Neural cell (in vitro differentiated cells): ENCODE measurements around the gene KLC4. TPM values are rescaled to one million over a fixed set of nuclear protein-coding genes. Genes with fewer than 3 reads are reported as not detected.

ENCODE experiments used
- H2AFZ ChIP-seq: fragments of 200-600, 300-800 bp; sonication (generic), shearing (Covaris generic); 2 replicates; pipeline ENCODE4 v1.6.0; 2014; ENCODE audit warnings: low read depth, mild to moderate bottlenecking, antibody characterized with exemption, low read length, moderate library complexity
- H3F3A ChIP-seq: fragments of 200-600 bp; shearing (Covaris generic); 2 replicates; pipeline ENCODE4 v1.6.1; 2016; ENCODE audit warnings: mild to moderate bottlenecking, moderate library complexity, mixed read lengths, antibody characterized with exemption, low read length; ENCODE audit not compliant: insufficient read depth, poor library complexity, severe bottlenecking
- H3K27ac ChIP-seq: fragments of 200-600, 300-800 bp; sonication (generic), shearing (Covaris generic); 2 replicates; pipeline ENCODE4 v1.5.1; 2014; ENCODE audit warnings: mild to moderate bottlenecking, low read length, moderate library complexity
- H3K27me3 ChIP-seq: fragments of 300-800, 200-600 bp; sonication (generic), shearing (Covaris generic); 2 replicates; pipeline ENCODE4 v1.6.0; 2014; ENCODE audit warnings: mild to moderate bottlenecking, low read depth, low read length, moderate library complexity; ENCODE audit not compliant: insufficient read depth
- H3K36me3 ChIP-seq: fragments of 300-800, 200-600 bp; sonication (generic), shearing (Covaris generic); 2 replicates; pipeline ENCODE4 v1.5.1; 2014; ENCODE audit warnings: mild to moderate bottlenecking, antibody characterized with exemption, low read length, moderate library complexity; ENCODE audit not compliant: insufficient read depth
- H3K4me2 ChIP-seq: fragments of 300-800, 200-600 bp; sonication (generic), shearing (Covaris generic); 2 replicates; pipeline ENCODE4 v1.6.0; 2014; ENCODE audit warnings: mild to moderate bottlenecking, low read length
- H3K4me3 ChIP-seq: fragments of 300-800, 200-600 bp; sonication (generic), shearing (Covaris generic); 2 replicates; pipeline ENCODE4 v1.5.1; 2014; ENCODE audit warnings: mild to moderate bottlenecking, low read length, moderate library complexity
- H3K79me2 ChIP-seq: fragments of 200-600 bp; shearing (Covaris generic); replicated peaks from 2 replicates; pipeline ENCODE4 v1.6.0; 2014; ENCODE audit warnings: mild to moderate bottlenecking, low read length, moderate library complexity; ENCODE audit not compliant: insufficient read depth
- H3K9ac ChIP-seq: fragments of 300-800, 200-600 bp; sonication (generic), shearing (Covaris generic); 2 replicates; pipeline ENCODE4 v1.6.1; 2016; ENCODE audit warnings: mild to moderate bottlenecking, low read length, mixed read lengths
- H3K9me2 ChIP-seq: fragments of 200-600 bp; shearing (Covaris generic); 2 replicates; pipeline ENCODE4 v1.6.1; 2016; ENCODE audit warnings: mild to moderate bottlenecking, low read length, mixed read lengths; ENCODE audit not compliant: insufficient read depth
- H3K9me3 ChIP-seq: fragments of 200-600, 300-800 bp; sonication (generic), shearing (Covaris generic); 2 replicates; pipeline ENCODE4 v1.6.1; 2016; ENCODE audit warnings: mild to moderate bottlenecking, mixed run types, low read length, moderate library complexity, mixed read lengths
- H4K20me1 ChIP-seq: fragments of 200-600 bp; shearing (Covaris generic); 2 replicates; pipeline ENCODE4 v1.6.1; 2016; ENCODE audit warnings: mild to moderate bottlenecking, mixed run types; ENCODE audit not compliant: insufficient read depth
- CTCF ChIP-seq: fragments of 450-650 bp; IDR thresholded peaks from 2 replicates; pipeline ENCODE4 v1.5.1; 2014; ENCODE audit warnings: antibody characterized with exemption, mild to moderate bottlenecking, moderate library complexity; ENCODE audit not compliant: poor library complexity, severe bottlenecking
- EP300 ChIP-seq: fragments of 450-650 bp; conservative IDR thresholded peaks from 2 replicates; pipeline ENCODE4 v1.6.1; 2014; ENCODE audit warnings: antibody characterized with exemption, mild to moderate bottlenecking, moderate library complexity; ENCODE audit not compliant: poor library complexity, severe bottlenecking
- EZH2 ChIP-seq: fragments of 200-600, 300-800 bp; shearing (Covaris generic), sonication (generic); IDR thresholded peaks from 2 replicates; pipeline ENCODE4 v1.6.1; 2014; ENCODE audit warnings: antibody characterized with exemption, low read length, borderline replicate concordance, mild to moderate bottlenecking; ENCODE audit not compliant: insufficient read depth, poor library complexity, severe bottlenecking
- MXI1 ChIP-seq: fragments of 450-650 bp; conservative IDR thresholded peaks from 2 replicates; pipeline ENCODE4 v1.6.1; 2014; ENCODE audit warnings: antibody characterized with exemption, mild to moderate bottlenecking; ENCODE audit not compliant: poor library complexity, severe bottlenecking
- POLR2AphosphoS5 ChIP-seq: IDR thresholded peaks from 2 replicates; pipeline ENCODE4 v1.6.1; 2012
- RAD21 ChIP-seq: fragments of 450-650 bp; conservative IDR thresholded peaks from 2 replicates; pipeline ENCODE4 v1.6.1; 2014; ENCODE audit warnings: antibody characterized with exemption, mild to moderate bottlenecking, moderate library complexity
- REST ChIP-seq: IDR thresholded peaks from 2 replicates; pipeline ENCODE4 v1.6.1; 2012; ENCODE audit warnings: borderline replicate concordance
- SMC3 ChIP-seq: fragments of 450-650 bp; conservative IDR thresholded peaks from 2 replicates; pipeline ENCODE4 v1.6.1; 2014; ENCODE audit warnings: antibody characterized with exemption, mild to moderate bottlenecking, moderate library complexity; ENCODE audit not compliant: poor library complexity
- TAF1 ChIP-seq: IDR thresholded peaks from 2 replicates; pipeline ENCODE4 v1.6.1; 2012; ENCODE audit warnings: low read depth
- polyA plus RNA-seq: library from polyadenylated mRNA; depleted of rRNA; stranded (reverse); fragments of >200 nt; gene quantifications from 2 replicates; pipeline ENCODE4 v1.2.3, GENCODE V29; 2014

The KLC4 gene
- polyA plus RNA-seq, 1 donor from 2014 or later, result 75.3 TPM

GRCh38 chr6:43052842-43053544, 6.4 kb upstream of the KLC4 start:
- H3K36me3 ChIP-seq, result no peaks in the 10 kb centered on the region
- H3K27me3 ChIP-seq, result no peaks in the 10 kb centered on the region

More at GRCh38 chr6:43052842-43053544, 6.4 kb upstream of the KLC4 start:
- Histone ChIP-seq H3K9me3 (no peaks in the 10 kb centered on the region), H4K20me1 (no peaks in the 10 kb centered on the region), H3K9me2 (no peaks in the 10 kb centered on the region), H3F3A (no peaks in the 10 kb centered on the region), H3K4me3 (peak overlapping the region; percentile 76), H3K4me2 (peak overlapping the region; percentile 77), H3K27ac (peak overlapping the region; percentile 72), H3K9ac (peak overlapping the region; percentile 88), H3K79me2 (no peaks in the 10 kb centered on the region), H2AFZ (peak overlapping the region; percentile 23)
- no peak for TF ChIP-seq REST
- no peak for TF ChIP-seq TAF1
- no peak for TF ChIP-seq EP300
- no peak for TF ChIP-seq CTCF
- TF ChIP-seq RAD21, result no peak
- no peak for TF ChIP-seq MXI1
- TF ChIP-seq EZH2, result no peak
- no peak for TF ChIP-seq POLR2AphosphoS5
- TF ChIP-seq SMC3, result no peak
